ENCODE data around the gene C6orf58.

- TF ChIP-seq SIN3A (IDR thresholded peaks at IDR 0.05; ENCODE audit: borderline replicate concordance, insufficient read depth, low read length) (no peak), POLR2AphosphoS5 (IDR thresholded peaks at IDR 0.05; ENCODE audit: low read depth, low read length) (no peak), REST (IDR thresholded peaks at IDR 0.05; ENCODE audit: insufficient read depth in 1 of 2, low read depth in 2 of 2, low read length in 2 of 2) (no peak), TAF1 (IDR thresholded peaks at IDR 0.05; ENCODE audit: borderline replicate concordance, insufficient read depth, low read length) (no peak), FOXP2 (optimal IDR thresholded peaks at IDR 0.05; ENCODE audit: borderline replicate concordance, extremely low read depth, extremely low read length, insufficient read depth) (no peak)
Measured at GRCh38 chr6:127585123-127585522, 8.1 kb downstream of the C6orf58 start.

All from PFSK-1 (cell line).